T-helper 9 cell (primary cell): ENCODE data around the gene SLC30A3.

Experiments used
- DNase-seq: peaks from one replicate; pipeline ENCODE4 v3.0.0-alpha.2; 2020

Gene SLC30A3

GRCh38 chr2:27225526-27225925 is 37.3 kb downstream of the SLC30A3 start:
- no peak for DNase-seq

GRCh38 chr2:27223416-27223815 is 39.4 kb downstream of the SLC30A3 start:
- no peak for DNase-seq

- DNase-seq: no peak
Observed at GRCh38 chr2:27222407-27222806, 40.4 kb downstream of the SLC30A3 start.

GRCh38 chr2:27221166-27221565 is 41.7 kb downstream of the SLC30A3 start:
- DNase-seq: no peak

GRCh38 chr2:27220091-27220490 is 42.8 kb downstream of the SLC30A3 start:
- no peak for DNase-seq

GRCh38 chr2:27219091-27219490 is 43.8 kb downstream of the SLC30A3 start:
- DNase-seq: no peak

GRCh38 chr2:27218614-27219013 is 44.2 kb downstream of the SLC30A3 start:
- DNase-seq: no peak

GRCh38 chr2:27217173-27218121 is 45.4 kb downstream of the SLC30A3 start, which contains the start of gene CAD:
Gene CAD, plus strand, starts transcription at chr2:27217369. Its CDS starts 183 bp downstream, at chr2:27217552.
- DNase-seq: peak; percentile 81

GRCh38 chr2:27216416-27217137 is 46.3 kb downstream of the SLC30A3 start:
- no peak for DNase-seq

- no peak for DNase-seq
Observed at GRCh38 chr2:27214941-27215340, 47.9 kb downstream of the SLC30A3 start.

GRCh38 chr2:27212626-27213471 is 50.0 kb downstream of the SLC30A3 start:
- DNase-seq: peak; percentile 44

GRCh38 chr2:27211943-27212625 is 50.8 kb downstream of the SLC30A3 start, which contains the start of the genes ATRAID and SLC5A6:
Gene ATRAID, plus strand, starts transcription at chr2:27212041. Its CDS starts 328 bp downstream, at chr2:27212369.
Gene SLC5A6, minus strand, starts transcription at chr2:27212268. Its CDS starts 4,618 bp downstream, at chr2:27207650.
- peak; percentile 80 for DNase-seq

GRCh38 chr2:27211241-27211942 is 51.5 kb downstream of the SLC30A3 start:
- DNase-seq: no peak

- DNase-seq: no peak
Observed at GRCh38 chr2:27209621-27210401, 53.0 kb downstream of the SLC30A3 start.

- no peak for DNase-seq
Observed at GRCh38 chr2:27208486-27209050, 54.3 kb downstream of the SLC30A3 start.

GRCh38 chr2:27206346-27206745 is 56.5 kb downstream of the SLC30A3 start:
- DNase-seq: no peak

- no peak for DNase-seq
Observed at GRCh38 chr2:27205206-27205605, 57.6 kb downstream of the SLC30A3 start.

GRCh38 chr2:27204566-27204965 is 58.3 kb downstream of the SLC30A3 start:
- DNase-seq: no peak

- DNase-seq: no peak
Observed at GRCh38 chr2:27203741-27204140, 59.1 kb downstream of the SLC30A3 start.
